Natural killer cell treated with Interleukin-12 subunit alpha and Interleukin-12 subunit beta and Interleukin-15 and Interleukin-18, amount 100 ng/mL, for 72 hours (primary cell): ENCODE results near the gene FLNB. TPM values are rescaled to one million over a fixed set of nuclear protein-coding genes. Genes with fewer than 3 reads are reported as not detected.

Experiments
- ATAC-seq, 2 donors: fragments of 150-1000 bp; cut with Tn5 transposase in 1 of 2; sonication (Bioruptor Pico), chemical (Tn5 transposase) in 1 of 2; 2 replicates each; pipeline ENCODE4 v1.10.0; 2021
- DNase-seq: peaks from one replicate; pipeline ENCODE4 v3.0.0; 2022; ENCODE audit warnings: low spot score
- H3K27ac Mint-ChIP-seq, 2 donors: 1 replicate in 1 of 2; 2 replicates in 1 of 2; pipeline ENCODE4 v1.8.0; 2022; ENCODE audit warnings: mixed read lengths in 2 of 2, mild to moderate bottlenecking in 1 of 2, moderate library complexity in 1 of 2
- H3K27me3 Mint-ChIP-seq, 2 donors: 1 replicate in 1 of 2; 2 replicates in 1 of 2; pipeline ENCODE4 v1.8.0; 2022; ENCODE audit warnings: mixed read lengths in 2 of 2
- H3K36me3 Mint-ChIP-seq: one replicate; pipeline ENCODE4 v1.8.0; 2022; ENCODE audit warnings: mixed read lengths
- H3K4me1 Mint-ChIP-seq, 2 donors: 1 replicate in 1 of 2; 2 replicates in 1 of 2; pipeline ENCODE4 v1.8.0; 2022; ENCODE audit warnings: low read depth in 2 of 2, mixed read lengths in 2 of 2, mild to moderate bottlenecking in 1 of 2
- H3K4me3 Mint-ChIP-seq: one replicate; pipeline ENCODE4 v1.8.0; 2022; ENCODE audit warnings: mixed read lengths
- H3K9me3 Mint-ChIP-seq: 2 replicates; pipeline ENCODE4 v1.8.0; 2022; ENCODE audit warnings: mixed read lengths
- total RNA-seq, 2 donors: library from RNA; stranded (reverse); gene quantifications; one replicate each; pipeline ENCODE4 v1.2.3, GENCODE V29; 2022

The FLNB gene, protein sequence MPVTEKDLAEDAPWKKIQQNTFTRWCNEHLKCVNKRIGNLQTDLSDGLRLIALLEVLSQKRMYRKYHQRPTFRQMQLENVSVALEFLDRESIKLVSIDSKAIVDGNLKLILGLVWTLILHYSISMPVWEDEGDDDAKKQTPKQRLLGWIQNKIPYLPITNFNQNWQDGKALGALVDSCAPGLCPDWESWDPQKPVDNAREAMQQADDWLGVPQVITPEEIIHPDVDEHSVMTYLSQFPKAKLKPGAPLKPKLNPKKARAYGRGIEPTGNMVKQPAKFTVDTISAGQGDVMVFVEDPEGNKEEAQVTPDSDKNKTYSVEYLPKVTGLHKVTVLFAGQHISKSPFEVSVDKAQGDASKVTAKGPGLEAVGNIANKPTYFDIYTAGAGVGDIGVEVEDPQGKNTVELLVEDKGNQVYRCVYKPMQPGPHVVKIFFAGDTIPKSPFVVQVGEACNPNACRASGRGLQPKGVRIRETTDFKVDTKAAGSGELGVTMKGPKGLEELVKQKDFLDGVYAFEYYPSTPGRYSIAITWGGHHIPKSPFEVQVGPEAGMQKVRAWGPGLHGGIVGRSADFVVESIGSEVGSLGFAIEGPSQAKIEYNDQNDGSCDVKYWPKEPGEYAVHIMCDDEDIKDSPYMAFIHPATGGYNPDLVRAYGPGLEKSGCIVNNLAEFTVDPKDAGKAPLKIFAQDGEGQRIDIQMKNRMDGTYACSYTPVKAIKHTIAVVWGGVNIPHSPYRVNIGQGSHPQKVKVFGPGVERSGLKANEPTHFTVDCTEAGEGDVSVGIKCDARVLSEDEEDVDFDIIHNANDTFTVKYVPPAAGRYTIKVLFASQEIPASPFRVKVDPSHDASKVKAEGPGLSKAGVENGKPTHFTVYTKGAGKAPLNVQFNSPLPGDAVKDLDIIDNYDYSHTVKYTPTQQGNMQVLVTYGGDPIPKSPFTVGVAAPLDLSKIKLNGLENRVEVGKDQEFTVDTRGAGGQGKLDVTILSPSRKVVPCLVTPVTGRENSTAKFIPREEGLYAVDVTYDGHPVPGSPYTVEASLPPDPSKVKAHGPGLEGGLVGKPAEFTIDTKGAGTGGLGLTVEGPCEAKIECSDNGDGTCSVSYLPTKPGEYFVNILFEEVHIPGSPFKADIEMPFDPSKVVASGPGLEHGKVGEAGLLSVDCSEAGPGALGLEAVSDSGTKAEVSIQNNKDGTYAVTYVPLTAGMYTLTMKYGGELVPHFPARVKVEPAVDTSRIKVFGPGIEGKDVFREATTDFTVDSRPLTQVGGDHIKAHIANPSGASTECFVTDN (N-terminal part only)
- 10 to 100 TPM in 1 of 2 donors, 1 to 10 TPM in 1; 5.9 to 15.4 TPM for total RNA-seq

DNA sequence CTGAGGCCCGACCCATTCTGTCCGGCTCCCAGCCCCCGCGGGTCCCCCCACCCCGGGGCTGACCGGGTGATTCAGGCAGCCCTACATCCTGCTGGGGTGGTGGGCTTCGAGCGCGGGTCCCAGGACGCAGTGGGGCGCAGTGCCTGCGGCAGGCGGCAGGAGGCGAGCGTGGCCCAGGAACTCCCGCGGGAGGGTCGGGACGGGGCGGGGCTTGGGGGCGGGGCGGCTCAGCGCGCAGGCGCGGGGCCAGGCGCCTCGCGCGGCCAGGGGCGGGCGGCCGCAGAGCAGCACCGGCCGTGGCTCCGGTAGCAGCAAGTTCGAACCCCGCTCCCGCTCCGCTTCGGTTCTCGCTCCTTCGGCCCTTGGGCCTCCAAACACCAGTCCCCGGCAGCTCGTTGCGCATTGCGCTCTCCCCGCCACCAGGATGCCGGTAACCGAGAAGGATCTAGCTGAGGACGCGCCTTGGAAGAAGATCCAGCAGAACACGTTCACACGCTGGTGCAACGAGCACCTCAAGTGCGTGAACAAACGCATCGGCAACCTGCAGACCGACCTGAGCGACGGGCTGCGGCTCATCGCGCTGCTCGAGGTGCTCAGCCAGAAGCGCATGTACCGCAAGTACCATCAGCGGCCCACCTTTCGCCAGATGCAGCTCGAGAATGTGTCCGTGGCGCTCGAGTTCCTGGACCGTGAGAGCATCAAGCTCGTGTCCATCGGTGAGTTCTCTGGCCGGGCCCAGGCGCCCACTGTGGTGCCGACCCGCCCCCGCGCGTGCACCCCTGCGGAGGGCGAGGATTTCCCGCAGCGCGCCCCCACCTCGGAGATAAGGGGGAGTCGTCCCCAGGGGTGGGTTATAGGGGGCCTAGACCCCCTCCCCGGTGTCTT, at the start of gene FLNB:
Gene FLNB (plus strand): TSS at position 282 of the 885 bp plus-strand sequence. CDS start 143 bp downstream, at position 425.
- peak within 1 kb of the TSS in 1 of 2 donors; percentile 11 for H3K27ac Mint-ChIP-seq
- H3K4me3 Mint-ChIP-seq, result peak within 1 kb of the TSS; percentile 83
- peaks cover 15 to 23% of the 10 kb centered on the region in 2 donors for H3K4me1 Mint-ChIP-seq
- no peaks in the 10 kb centered on the region for H3K27me3 Mint-ChIP-seq
- no peaks in the 10 kb centered on the region for H3K9me3 Mint-ChIP-seq
- DNase-seq, result peak; percentile 78
- ATAC-seq, result peak; percentile 94
- no peaks in the 10 kb centered on the region for H3K36me3 Mint-ChIP-seq

- H3K27me3 Mint-ChIP-seq, result no peaks in the 10 kb centered on the region
- ATAC-seq (peak; percentile 75 to 80), DNase-seq (no peak)
- H3K4me3 Mint-ChIP-seq, result peak overlapping the region; percentile 38
- peaks cover 20 to 23% of the 10 kb centered on the region in 2 donors for H3K4me1 Mint-ChIP-seq
- H3K9me3 Mint-ChIP-seq, result no peaks in the 10 kb centered on the region
- no peaks in the 10 kb centered on the region for H3K36me3 Mint-ChIP-seq
- peak overlapping the region; percentile 44 to 86 for H3K27ac Mint-ChIP-seq
Measured at GRCh38 chr3:57958642-57959422, 49.4 kb upstream of the FLNB start.

- Mint-ChIP-seq H3K4me3 (peak overlapping the region; percentile 38), H3K27ac (peak overlapping the region; percentile 44 to 86), H3K36me3 (no peaks in the 10 kb centered on the region), H3K27me3 (no peaks in the 10 kb centered on the region), H3K4me1 (peaks cover 20 to 23% of the 10 kb centered on the region in 2 donors), H3K9me3 (no peaks in the 10 kb centered on the region)
- DNase-seq (no peak), ATAC-seq (no peak)
Measured at GRCh38 chr3:57959423-57960173, 48.6 kb upstream of the FLNB start.

DNA sequence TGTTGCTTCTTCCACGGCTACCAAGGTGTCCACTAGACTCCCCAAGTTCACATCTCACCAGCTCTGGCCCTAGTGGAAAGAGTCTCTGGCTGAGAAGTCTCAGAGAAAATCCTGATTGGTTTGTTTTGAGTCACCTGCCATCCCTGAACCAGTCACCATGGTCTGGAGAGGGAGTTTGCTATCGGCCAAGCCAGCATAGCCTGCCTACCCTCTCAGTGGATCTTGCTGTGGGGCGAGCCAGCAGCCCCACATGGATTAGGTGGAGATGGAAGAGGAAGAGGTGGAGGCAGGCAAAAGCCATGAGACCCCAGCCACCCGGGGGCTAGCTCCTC, 48.1 kb upstream of the FLNB start:
- peaks cover 20 to 23% of the 10 kb centered on the region in 2 donors for H3K4me1 Mint-ChIP-seq
- H3K9me3 Mint-ChIP-seq, result no peaks in the 10 kb centered on the region
- DNase-seq (no peak), ATAC-seq (no peak)
- peak overlapping the region; percentile 44 to 50 for H3K27ac Mint-ChIP-seq
- H3K27me3 Mint-ChIP-seq, result no peaks in the 10 kb centered on the region
- no peak overlapping the region for H3K4me3 Mint-ChIP-seq
- H3K36me3 Mint-ChIP-seq, result no peaks in the 10 kb centered on the region

DNA sequence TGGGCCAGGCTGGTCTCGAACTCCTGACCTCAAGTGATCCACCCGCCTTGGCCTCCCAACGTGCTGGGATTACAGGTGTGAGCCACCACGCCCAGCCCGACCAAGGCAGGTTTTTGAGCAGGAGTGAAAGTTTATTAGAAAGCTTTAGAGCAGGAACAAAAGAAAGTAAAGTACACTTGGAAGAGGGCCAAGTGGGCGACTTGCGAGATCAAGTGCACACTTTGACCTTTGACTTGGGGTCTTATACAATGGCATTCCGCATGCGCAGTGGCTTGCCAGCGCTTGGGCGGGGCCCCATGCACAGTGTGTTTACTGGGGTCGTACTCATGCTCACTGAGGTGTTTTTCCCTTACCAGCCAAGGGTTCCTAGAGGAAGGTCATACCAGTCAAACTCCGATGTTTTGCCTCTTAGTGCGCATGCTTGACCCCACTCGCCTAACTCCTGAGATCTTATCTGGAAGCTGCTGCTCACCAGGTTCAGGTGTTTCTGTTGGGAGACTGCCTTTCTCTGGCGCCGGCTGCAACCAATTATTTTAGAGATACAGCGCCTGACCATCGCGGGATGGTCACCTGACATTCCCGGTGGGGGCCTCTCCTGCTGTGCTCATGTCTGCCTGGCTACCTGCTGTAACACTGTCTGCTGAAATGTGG, 46.9 kb upstream of the FLNB start:
- peaks cover 16 to 21% of the 10 kb centered on the region in 2 donors for H3K4me1 Mint-ChIP-seq
- no peaks in the 10 kb centered on the region for H3K9me3 Mint-ChIP-seq
- DNase-seq, result no peak
- no peak overlapping the region for H3K4me3 Mint-ChIP-seq
- no peak for ATAC-seq
- H3K36me3 Mint-ChIP-seq, result no peaks in the 10 kb centered on the region
- no peak overlapping the region for H3K27ac Mint-ChIP-seq
- no peaks in the 10 kb centered on the region for H3K27me3 Mint-ChIP-seq

DNA sequence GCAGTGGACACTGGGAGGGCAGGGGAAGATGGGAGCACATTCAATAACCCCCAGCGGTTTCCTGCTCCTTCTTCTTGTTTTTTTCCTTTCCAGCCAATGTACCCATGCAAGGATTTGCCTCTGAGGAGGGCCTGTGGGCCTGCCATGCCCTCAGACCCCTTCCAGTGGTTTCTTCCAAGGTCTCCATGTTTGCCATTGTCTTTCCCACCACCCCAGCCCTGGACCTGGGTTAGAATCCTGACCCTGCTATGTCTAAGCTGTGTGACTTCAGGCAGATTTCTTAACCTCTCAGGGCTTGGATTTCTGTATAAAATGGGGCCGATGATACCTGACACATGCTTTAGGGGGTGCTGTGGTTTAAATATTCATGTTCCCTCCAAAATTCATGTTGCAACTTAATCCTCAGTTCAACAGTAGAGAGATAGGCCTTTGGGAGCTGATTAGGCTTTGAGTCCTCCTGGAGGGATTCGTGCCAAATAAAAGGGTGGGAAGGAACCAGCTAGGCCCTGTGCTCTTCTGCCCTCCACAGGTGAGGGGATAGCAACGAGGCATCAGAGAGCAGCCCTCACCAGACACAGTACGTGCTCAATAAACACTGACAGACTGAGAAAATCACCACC, 46.3 kb upstream of the FLNB start:
- H3K4me1 Mint-ChIP-seq, result peaks cover 14 to 16% of the 10 kb centered on the region in 2 donors
- no peaks in the 10 kb centered on the region for H3K27me3 Mint-ChIP-seq
- H3K36me3 Mint-ChIP-seq, result no peaks in the 10 kb centered on the region
- H3K4me3 Mint-ChIP-seq, result no peak overlapping the region
- H3K9me3 Mint-ChIP-seq, result no peaks in the 10 kb centered on the region
- ATAC-seq, result no peak
- no peak overlapping the region for H3K27ac Mint-ChIP-seq
- no peak for DNase-seq

DNA sequence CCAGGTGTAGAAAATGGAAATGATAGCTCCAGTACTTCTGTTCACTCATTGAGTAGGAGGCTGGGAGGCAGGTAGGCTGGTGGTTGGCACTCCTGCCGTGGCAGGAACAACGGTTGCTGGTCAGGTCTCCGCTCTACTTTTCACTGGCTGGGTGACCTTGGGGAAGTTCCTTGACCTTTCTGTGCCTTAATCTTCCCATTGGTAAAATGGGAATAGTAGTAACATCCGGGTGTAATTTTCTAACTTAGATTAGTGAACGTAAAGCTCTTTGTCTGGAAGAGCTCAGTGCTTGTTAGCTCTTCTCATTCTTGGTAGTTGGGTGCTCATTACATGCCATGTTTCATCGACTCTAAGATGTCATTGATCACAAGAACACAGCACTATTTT, 45.8 kb upstream of the FLNB start:
- Mint-ChIP-seq H3K27me3 (no peaks in the 10 kb centered on the region), H3K4me3 (no peak overlapping the region), H3K36me3 (no peaks in the 10 kb centered on the region), H3K4me1 (peaks cover 14 to 16% of the 10 kb centered on the region in 2 donors), H3K27ac (no peak overlapping the region), H3K9me3 (no peaks in the 10 kb centered on the region)
- ATAC-seq (no peak), DNase-seq (no peak)

- no peak overlapping the region for H3K4me3 Mint-ChIP-seq
- ATAC-seq (no peak), DNase-seq (no peak)
- H3K27me3 Mint-ChIP-seq, result no peaks in the 10 kb centered on the region
- H3K27ac Mint-ChIP-seq, result no peak overlapping the region
- no peaks in the 10 kb centered on the region for H3K36me3 Mint-ChIP-seq
- H3K4me1 Mint-ChIP-seq, result peaks cover 8 to 9% of the 10 kb centered on the region in 2 donors
- no peaks in the 10 kb centered on the region for H3K9me3 Mint-ChIP-seq
Measured at GRCh38 chr3:57963811-57964346, 44.3 kb upstream of the FLNB start.

DNA sequence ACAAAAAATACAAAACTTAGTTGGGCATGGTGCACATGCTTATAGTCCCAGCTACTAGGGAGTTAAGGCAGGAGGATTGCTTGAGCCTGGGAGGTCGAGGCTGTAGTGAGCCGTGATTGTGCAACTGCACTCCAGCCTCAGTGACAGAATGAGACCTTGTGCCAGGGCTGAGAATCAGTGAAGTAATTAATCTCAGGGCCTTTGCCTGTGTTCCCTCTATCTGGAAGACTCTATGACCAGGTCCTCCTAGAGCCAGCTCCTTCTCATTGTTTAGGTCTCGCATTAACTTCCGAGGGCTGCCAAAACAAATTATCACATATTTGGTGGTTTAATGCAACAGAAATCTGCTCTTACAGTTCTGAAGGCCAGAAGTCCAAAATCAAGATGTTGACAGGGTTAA, 41.4 kb upstream of the FLNB start:
- ATAC-seq, result no peak
- Mint-ChIP-seq H3K27ac (no peak overlapping the region), H3K27me3 (peaks cover 0 to 1% of the 10 kb centered on the region in 2 donors)

DNA sequence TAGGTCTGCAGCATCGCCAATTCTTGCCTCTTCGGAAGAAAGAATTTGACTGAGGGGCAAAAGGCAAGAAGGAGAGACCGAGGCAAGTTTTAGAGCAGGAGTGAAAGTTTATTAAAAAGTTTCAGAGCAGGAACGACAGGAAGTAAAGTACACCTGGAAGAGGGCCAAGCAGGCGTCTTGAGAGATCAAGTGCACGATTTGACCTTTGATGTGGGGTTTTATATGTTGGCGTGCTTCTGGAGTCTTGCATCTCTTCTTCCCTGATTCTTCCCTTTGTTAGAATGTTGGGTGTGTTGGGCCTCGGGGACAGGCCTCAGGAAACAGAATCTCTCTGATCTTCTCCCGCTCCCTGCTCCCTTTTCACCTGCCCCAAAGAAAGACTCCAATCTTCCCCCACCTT, 40.6 kb upstream of the FLNB start:
- Mint-ChIP-seq H3K27ac (no peak overlapping the region), H3K9me3 (no peaks in the 10 kb centered on the region), H3K27me3 (peaks cover 0 to 2% of the 10 kb centered on the region in 2 donors), H3K4me3 (no peak overlapping the region), H3K36me3 (no peaks in the 10 kb centered on the region), H3K4me1 (no peaks in the 10 kb centered on the region)
- ATAC-seq, result no peak
- DNase-seq, result no peak

More for the DNA sequence above, 41.4 kb upstream of the FLNB start:
- H3K4me3 Mint-ChIP-seq, result no peak overlapping the region
- no peak for DNase-seq
- no peaks in the 10 kb centered on the region for H3K9me3 Mint-ChIP-seq
- no peaks in the 10 kb centered on the region for H3K4me1 Mint-ChIP-seq
- no peaks in the 10 kb centered on the region for H3K36me3 Mint-ChIP-seq

GRCh38 chr3:57968501-57968900, 39.7 kb upstream of the FLNB start:
- H3K4me1 Mint-ChIP-seq, result no peaks in the 10 kb centered on the region
- no peak overlapping the region for H3K4me3 Mint-ChIP-seq
- ATAC-seq (no peak), DNase-seq (no peak)
- H3K27ac Mint-ChIP-seq, result no peak overlapping the region
- H3K36me3 Mint-ChIP-seq, result no peaks in the 10 kb centered on the region
- H3K9me3 Mint-ChIP-seq, result no peaks in the 10 kb centered on the region
- peaks cover 0 to 2% of the 10 kb centered on the region in 2 donors for H3K27me3 Mint-ChIP-seq
